ENCODE results near the gene ARSG. TPM values are rescaled to one million over a fixed set of nuclear protein-coding genes. Genes with fewer than 3 reads are reported as not detected.

The ARSG gene
- total RNA-seq, 1 donor from 2014 or later: 19.5 TPM

- Histone ChIP-seq H3F3A (ENCODE audit: low read depth) (peaks cover 19% of the 10 kb centered on the region), H3K9me3 (ENCODE audit: low read depth) (no peaks in the 10 kb centered on the region), H2AFZ (replicated peaks) (no peak overlapping the region), H3K27me3 (no peaks in the 10 kb centered on the region), H3K9ac (no peak overlapping the region), H3K27ac (no peak overlapping the region), H3K4me3 (no peak overlapping the region), H3K4me1 (peaks cover 24% of the 10 kb centered on the region), H3K79me2 (ENCODE audit: low read depth) (no peaks in the 10 kb centered on the region), H3K4me2 (peak overlapping the region; percentile 7), H4K20me1 (ENCODE audit: low read depth) (no peaks in the 10 kb centered on the region), H3K36me3 (no peaks in the 10 kb centered on the region)
- H3K4me3 Mint-ChIP-seq: peak overlapping the region; percentile 71
- H3K36me3 Mint-ChIP-seq: no peaks in the 10 kb centered on the region
- H3K4me1 Mint-ChIP-seq: peaks cover 43% of the 10 kb centered on the region
- H3K27ac Mint-ChIP-seq: no peak overlapping the region
- H3K27me3 Mint-ChIP-seq (ENCODE audit: insufficient read depth, low read depth): no peaks in the 10 kb centered on the region
- TF ChIP-seq EZH2phosphoT487 (IDR thresholded peaks at IDR 0.05) (no peak), CTCF (IDR thresholded peaks at IDR 0.05) (no peak), EZH2 (IDR thresholded peaks at IDR 0.05) (no peak)
- no peaks in the 10 kb centered on the region for H3K9me3 Mint-ChIP-seq
- no peak for DNase-seq (ENCODE audit: low spot score)
These were observed 87.8 kb downstream of the ARSG start for GRCh38 chr17:68379177-68379510.

- peaks cover 43% of the 10 kb centered on the region for H3K4me1 Mint-ChIP-seq
- H3F3A ChIP-seq (ENCODE audit: low read depth): peaks cover 19% of the 10 kb centered on the region
- no peaks in the 10 kb centered on the region for H3K9me3 ChIP-seq (ENCODE audit: low read depth)
- H4K20me1 ChIP-seq (ENCODE audit: low read depth): no peaks in the 10 kb centered on the region
- H3K9me3 Mint-ChIP-seq: no peaks in the 10 kb centered on the region
- no peak overlapping the region for H3K4me3 ChIP-seq
- no peak overlapping the region for H3K4me2 ChIP-seq
- no peaks in the 10 kb centered on the region for H3K27me3 Mint-ChIP-seq (ENCODE audit: insufficient read depth, low read depth)
- H3K27ac Mint-ChIP-seq: no peak overlapping the region
- no peak overlapping the region for H3K9ac ChIP-seq
- H3K27me3 ChIP-seq: no peaks in the 10 kb centered on the region
- peaks cover 24% of the 10 kb centered on the region for H3K4me1 ChIP-seq
- no peak overlapping the region for H2AFZ ChIP-seq (replicated peaks)
- H3K4me3 Mint-ChIP-seq: no peak overlapping the region
- H3K79me2 ChIP-seq (ENCODE audit: low read depth): no peaks in the 10 kb centered on the region
- TF ChIP-seq CTCF (IDR thresholded peaks at IDR 0.05): no peak
- no peak for TF ChIP-seq EZH2 (IDR thresholded peaks at IDR 0.05)
- TF ChIP-seq EZH2phosphoT487 (IDR thresholded peaks at IDR 0.05): no peak
- no peak overlapping the region for H3K27ac ChIP-seq
- no peaks in the 10 kb centered on the region for H3K36me3 Mint-ChIP-seq
- no peak for DNase-seq (ENCODE audit: low spot score)
- H3K36me3 ChIP-seq: no peaks in the 10 kb centered on the region
These were observed 88.7 kb downstream of the ARSG start for GRCh38 chr17:68379692-68380677.

- Histone ChIP-seq H3K4me3 (no peak overlapping the region), H3K4me1 (peaks cover 24% of the 10 kb centered on the region), H3K9ac (no peak overlapping the region), H3K9me3 (ENCODE audit: low read depth) (no peaks in the 10 kb centered on the region), H3K79me2 (ENCODE audit: low read depth) (no peaks in the 10 kb centered on the region), H4K20me1 (ENCODE audit: low read depth) (no peaks in the 10 kb centered on the region), H3K4me2 (no peak overlapping the region), H3F3A (ENCODE audit: low read depth) (peaks cover 19% of the 10 kb centered on the region), H3K27me3 (no peaks in the 10 kb centered on the region), H3K36me3 (no peaks in the 10 kb centered on the region), H3K27ac (no peak overlapping the region), H2AFZ (replicated peaks) (no peak overlapping the region)
- no peaks in the 10 kb centered on the region for H3K9me3 Mint-ChIP-seq
- no peak for TF ChIP-seq CTCF (IDR thresholded peaks at IDR 0.05)
- no peak for TF ChIP-seq EZH2phosphoT487 (IDR thresholded peaks at IDR 0.05)
- TF ChIP-seq EZH2 (IDR thresholded peaks at IDR 0.05): no peak
- no peak for DNase-seq (ENCODE audit: low spot score)
- no peaks in the 10 kb centered on the region for H3K27me3 Mint-ChIP-seq (ENCODE audit: insufficient read depth, low read depth)
- H3K4me3 Mint-ChIP-seq: no peak overlapping the region
- no peak overlapping the region for H3K27ac Mint-ChIP-seq
- H3K4me1 Mint-ChIP-seq: peaks cover 43% of the 10 kb centered on the region
- no peaks in the 10 kb centered on the region for H3K36me3 Mint-ChIP-seq
These were observed 90.0 kb downstream of the ARSG start for GRCh38 chr17:68381076-68381900.
